ENCODE results near the gene SCTR. TPM values are rescaled to one million over a fixed set of nuclear protein-coding genes. Genes with fewer than 3 reads are reported as not detected.

SCTR gene
- total RNA-seq, 4 donors from 2014 or later, result not detected

DNA sequence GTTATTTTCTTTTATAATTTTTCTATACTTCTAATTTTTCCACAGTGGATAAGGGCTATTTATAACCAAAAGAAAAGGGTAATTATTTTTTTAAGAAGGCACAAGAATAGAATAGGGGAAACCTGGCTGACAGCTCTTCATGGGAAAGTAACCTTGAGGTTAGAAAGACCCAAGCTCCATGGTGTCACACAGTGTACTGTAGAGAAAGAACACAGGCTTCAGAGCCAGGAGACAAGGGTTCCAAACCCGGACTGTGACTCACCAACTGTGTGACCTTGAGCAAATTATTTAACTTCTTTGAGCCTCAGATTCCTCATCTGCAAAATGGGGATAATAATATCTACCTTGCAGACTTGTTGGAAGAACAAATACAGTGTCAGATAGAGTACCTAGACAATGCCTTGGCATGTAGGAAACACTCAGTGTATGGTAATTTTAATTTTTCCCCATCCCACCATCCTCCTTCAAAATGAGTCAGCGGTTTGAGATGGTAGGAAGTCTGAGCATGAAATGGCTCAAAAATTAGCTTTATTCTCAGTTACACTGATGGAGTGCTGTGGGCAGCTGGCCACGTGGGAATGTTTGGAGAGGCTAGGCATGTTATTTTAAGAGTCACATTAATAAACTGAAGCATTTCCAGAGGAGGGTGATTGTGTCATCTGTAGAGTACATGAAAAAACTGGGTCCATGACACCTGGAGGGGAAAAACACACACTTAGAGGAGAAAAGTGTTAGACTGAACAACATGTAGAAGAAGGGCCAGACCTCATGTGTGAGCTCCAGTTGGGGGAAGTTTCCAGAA is 55.9 kb downstream of the SCTR start:
- Histone ChIP-seq H3K9me3 (no peaks in the 10 kb centered on the region), H3K36me3 (no peaks in the 10 kb centered on the region), H3K4me3 (no peak overlapping the region), H3K27me3 (no peaks in the 10 kb centered on the region), H3K27ac (no peak overlapping the region), H3K4me1 (no peaks in the 10 kb centered on the region)
- TF ChIP-seq POLR2A (IDR thresholded peaks at IDR 0.05) (no peak), CTCF (IDR thresholded peaks at IDR 0.05) (no peak)
- WGBS, 2 donors, result 38 to 42% methylated on average over 3 of the region's 3 CpGs
- intact Hi-C loops (cut with DNase I), result no loop called here
- DNase-seq, result no peak

- H3K4me3 ChIP-seq, result no peak overlapping the region
- no peak for DNase-seq
- no peaks in the 10 kb centered on the region for H3K9me3 ChIP-seq
- WGBS, 2 donors, result 74 to 79% methylated on average over 4 of the region's 4 CpGs
- H3K36me3 ChIP-seq, result no peaks in the 10 kb centered on the region
- no peaks in the 10 kb centered on the region for H3K4me1 ChIP-seq
- no peaks in the 10 kb centered on the region for H3K27me3 ChIP-seq
- H3K27ac ChIP-seq, result no peak overlapping the region
- intact Hi-C loops (cut with DNase I), result no loop called here
- TF ChIP-seq CTCF (IDR thresholded peaks at IDR 0.05) (no peak), POLR2A (IDR thresholded peaks at IDR 0.05) (no peak)
Measured at GRCh38 chr2:119466373-119466772, 57.9 kb downstream of the SCTR start.

- WGBS, 2 donors, result 85 to 100% methylated on average over 5 to 9 of the region's 11 CpGs
- TF ChIP-seq CTCF (IDR thresholded peaks at IDR 0.05), result no peak
- TF ChIP-seq POLR2A (IDR thresholded peaks at IDR 0.05), result no peak
- intact Hi-C loops (cut with DNase I), result no loop called here
- Histone ChIP-seq H3K27me3 (no peaks in the 10 kb centered on the region), H3K36me3 (no peaks in the 10 kb centered on the region), H3K4me3 (no peak overlapping the region), H3K4me1 (no peaks in the 10 kb centered on the region), H3K9me3 (no peaks in the 10 kb centered on the region), H3K27ac (no peak overlapping the region)
- no peak for DNase-seq
Measured at GRCh38 chr2:119465687-119466086, 58.6 kb downstream of the SCTR start.

- H3K27ac ChIP-seq, result no peak overlapping the region
- H3K9me3 ChIP-seq, result no peaks in the 10 kb centered on the region
- H3K4me3 ChIP-seq, result no peak overlapping the region
- intact Hi-C loops (cut with DNase I), result no loop called here
- H3K27me3 ChIP-seq, result no peaks in the 10 kb centered on the region
- no peaks in the 10 kb centered on the region for H3K36me3 ChIP-seq
- WGBS, 2 donors, result 89 to 100% methylated on average over 1 of the region's 4 CpGs
- no peaks in the 10 kb centered on the region for H3K4me1 ChIP-seq
- TF ChIP-seq CTCF (IDR thresholded peaks at IDR 0.05) (no peak), POLR2A (IDR thresholded peaks at IDR 0.05) (no peak)
- DNase-seq, result no peak
Measured at GRCh38 chr2:119464981-119465380, 59.3 kb downstream of the SCTR start.

DNA sequence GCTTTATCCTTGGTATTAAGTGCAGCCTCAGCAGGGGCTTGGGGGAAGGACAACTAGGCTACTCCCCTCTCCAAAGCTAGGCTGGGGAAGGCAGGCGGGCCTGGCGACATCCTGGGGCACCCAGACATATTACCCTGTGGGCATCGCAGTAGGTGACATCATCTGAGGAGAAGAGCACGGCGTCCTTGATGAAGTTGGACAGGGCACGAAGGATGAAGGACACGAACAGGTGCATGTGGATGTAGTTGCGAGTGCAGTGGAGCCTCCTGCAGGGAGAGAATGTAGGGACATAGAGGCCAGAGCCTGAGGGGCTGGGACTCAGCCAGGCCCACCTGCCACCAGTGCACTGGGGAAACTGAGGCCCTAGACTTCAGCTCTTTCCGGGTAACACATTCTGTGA is 60.3 kb downstream of the SCTR start:
- TF ChIP-seq POLR2A (IDR thresholded peaks at IDR 0.05) (no peak), CTCF (IDR thresholded peaks at IDR 0.05) (no peak)
- WGBS, 2 donors, result 94% methylated on average over 7 to 8 of the region's 9 CpGs
- H3K27me3 ChIP-seq, result no peaks in the 10 kb centered on the region
- no peak for DNase-seq
- H3K36me3 ChIP-seq, result no peaks in the 10 kb centered on the region
- H3K4me1 ChIP-seq, result no peaks in the 10 kb centered on the region
- intact Hi-C loops (cut with DNase I), result no loop called here
- no peak overlapping the region for H3K4me3 ChIP-seq
- no peak overlapping the region for H3K27ac ChIP-seq
- no peaks in the 10 kb centered on the region for H3K9me3 ChIP-seq
